ENCODE results near the gene PSME2.

PSME2 gene

GRCh38 chr14:24132061-24132685 lies 14.2 kb downstream of the PSME2 start:
- no peak for DNase-seq (ENCODE audit: low spot score)
- TF ChIP-seq CTCF (IDR thresholded peaks at IDR 0.05; ENCODE audit: extremely low read depth, missing control alignments), result no peak

GRCh38 chr14:24131549-24131966 lies 14.9 kb downstream of the PSME2 start:
- no peak for DNase-seq (ENCODE audit: low spot score)
- TF ChIP-seq CTCF (IDR thresholded peaks at IDR 0.05; ENCODE audit: extremely low read depth, missing control alignments), result no peak

- no peak for DNase-seq (ENCODE audit: low spot score)
- no peak for TF ChIP-seq CTCF (IDR thresholded peaks at IDR 0.05; ENCODE audit: extremely low read depth, missing control alignments)
Observed at GRCh38 chr14:24130717-24131548, 15.5 kb downstream of the PSME2 start.

- TF ChIP-seq CTCF (IDR thresholded peaks at IDR 0.05; ENCODE audit: extremely low read depth, missing control alignments), result no peak
- DNase-seq (ENCODE audit: low spot score), result no peak
Observed at GRCh38 chr14:24130380-24130716, 16.1 kb downstream of the PSME2 start, which contains the start of gene FITM1. Gene FITM1, plus strand, starts transcription at chr14:24130659. Its CDS starts 905 bp downstream, at chr14:24131564.

- DNase-seq (ENCODE audit: low spot score), result no peak
- no peak for TF ChIP-seq CTCF (IDR thresholded peaks at IDR 0.05; ENCODE audit: extremely low read depth, missing control alignments)
Observed at GRCh38 chr14:24129410-24129998, 16.9 kb downstream of the PSME2 start.

GRCh38 chr14:24127673-24128072 lies 18.7 kb downstream of the PSME2 start:
- DNase-seq (ENCODE audit: low spot score), result no peak
- TF ChIP-seq CTCF (IDR thresholded peaks at IDR 0.05; ENCODE audit: extremely low read depth, missing control alignments), result no peak

GRCh38 chr14:24126939-24127338 lies 19.5 kb downstream of the PSME2 start:
- no peak for DNase-seq (ENCODE audit: low spot score)
- no peak for TF ChIP-seq CTCF (IDR thresholded peaks at IDR 0.05; ENCODE audit: extremely low read depth, missing control alignments)

Data from GM20000 (cell line).